ENCODE measurements around the gene EIF3F. TPM values are rescaled to one million over a fixed set of nuclear protein-coding genes. Genes with fewer than 3 reads are reported as not detected.

The EIF3F gene
- total RNA-seq, 1 donor: 286 TPM

DNA sequence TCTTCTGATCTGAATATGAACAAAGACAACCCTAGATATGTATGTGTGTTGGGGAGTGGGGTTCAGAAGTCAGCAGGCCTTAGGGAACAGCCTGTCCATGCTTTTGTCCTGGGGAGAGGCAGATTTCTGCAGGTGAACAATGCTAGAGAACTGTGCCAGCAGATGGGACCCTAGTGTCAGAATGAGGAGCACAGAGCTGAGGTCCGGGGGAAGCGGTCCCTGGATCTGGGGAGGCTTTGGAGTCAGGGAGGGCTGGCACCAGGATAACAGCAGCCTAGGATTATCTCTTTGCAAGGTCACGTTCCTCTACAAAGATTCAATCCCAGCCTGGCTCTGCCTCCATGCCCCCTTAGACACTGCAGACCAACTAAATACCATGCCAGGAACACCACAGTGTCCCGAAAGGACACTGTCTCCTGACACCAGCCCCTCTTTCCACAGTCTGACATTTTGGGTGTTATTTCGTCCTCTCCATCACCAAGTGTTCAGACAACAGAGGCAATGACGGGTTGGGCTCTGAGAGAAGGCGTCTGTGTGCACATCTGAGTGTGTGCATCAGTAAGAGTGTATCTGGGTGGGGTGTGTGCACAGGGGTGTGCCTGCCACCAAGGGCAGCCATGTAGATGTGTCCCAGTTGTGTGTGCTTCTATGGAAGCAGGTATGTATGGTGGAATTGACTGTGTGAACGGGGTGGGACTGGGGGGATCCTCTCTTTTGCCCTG, 43.5 kb downstream of the EIF3F start:
- H3K4me3 ChIP-seq (ENCODE audit: insufficient read depth, low read length): no peak overlapping the region
- H3K27me3 ChIP-seq (ENCODE audit: insufficient read depth, low read length): no peaks in the 10 kb centered on the region
- H3K79me2 ChIP-seq (ENCODE audit: insufficient read depth, low read length): peaks cover 6% of the 10 kb centered on the region
- H3K9me3 ChIP-seq (ENCODE audit: low read depth, low read length): no peaks in the 10 kb centered on the region
- H2AFZ ChIP-seq (ENCODE audit: low read length): no peak overlapping the region
- H3K4me1 ChIP-seq (ENCODE audit: insufficient read depth, low read length): peaks cover 35% of the 10 kb centered on the region
- no peaks in the 10 kb centered on the region for H3K36me3 ChIP-seq (ENCODE audit: insufficient read depth, low read length)
- TF ChIP-seq, protein P1, sequence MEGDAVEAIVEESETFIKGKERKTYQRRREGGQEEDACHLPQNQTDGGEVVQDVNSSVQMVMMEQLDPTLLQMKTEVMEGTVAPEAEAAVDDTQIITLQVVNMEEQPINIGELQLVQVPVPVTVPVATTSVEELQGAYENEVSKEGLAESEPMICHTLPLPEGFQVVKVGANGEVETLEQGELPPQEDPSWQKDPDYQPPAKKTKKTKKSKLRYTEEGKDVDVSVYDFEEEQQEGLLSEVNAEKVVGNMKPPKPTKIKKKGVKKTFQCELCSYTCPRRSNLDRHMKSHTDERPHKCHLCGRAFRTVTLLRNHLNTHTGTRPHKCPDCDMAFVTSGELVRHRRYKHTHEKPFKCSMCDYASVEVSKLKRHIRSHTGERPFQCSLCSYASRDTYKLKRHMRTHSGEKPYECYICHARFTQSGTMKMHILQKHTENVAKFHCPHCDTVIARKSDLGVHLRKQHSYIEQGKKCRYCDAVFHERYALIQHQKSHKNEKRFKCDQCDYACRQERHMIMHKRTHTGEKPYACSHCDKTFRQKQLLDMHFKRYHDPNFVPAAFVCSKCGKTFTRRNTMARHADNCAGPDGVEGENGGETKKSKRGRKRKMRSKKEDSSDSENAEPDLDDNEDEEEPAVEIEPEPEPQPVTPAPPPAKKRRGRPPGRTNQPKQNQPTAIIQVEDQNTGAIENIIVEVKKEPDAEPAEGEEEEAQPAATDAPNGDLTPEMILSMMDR (IDR thresholded peaks at IDR 0.05; ENCODE audit: extremely low read depth, low read depth, low read length): no peak
- H3K27ac ChIP-seq (ENCODE audit: low read depth, low read length): no peak overlapping the region
- H4K20me1 ChIP-seq (ENCODE audit: insufficient read depth, low read length): peaks cover 13% of the 10 kb centered on the region
- no peak overlapping the region for H3K4me2 ChIP-seq (ENCODE audit: insufficient read depth, low read length)
- no peak for DNase-seq (ENCODE audit: insufficient read length, low spot score, missing footprints)

DNA sequence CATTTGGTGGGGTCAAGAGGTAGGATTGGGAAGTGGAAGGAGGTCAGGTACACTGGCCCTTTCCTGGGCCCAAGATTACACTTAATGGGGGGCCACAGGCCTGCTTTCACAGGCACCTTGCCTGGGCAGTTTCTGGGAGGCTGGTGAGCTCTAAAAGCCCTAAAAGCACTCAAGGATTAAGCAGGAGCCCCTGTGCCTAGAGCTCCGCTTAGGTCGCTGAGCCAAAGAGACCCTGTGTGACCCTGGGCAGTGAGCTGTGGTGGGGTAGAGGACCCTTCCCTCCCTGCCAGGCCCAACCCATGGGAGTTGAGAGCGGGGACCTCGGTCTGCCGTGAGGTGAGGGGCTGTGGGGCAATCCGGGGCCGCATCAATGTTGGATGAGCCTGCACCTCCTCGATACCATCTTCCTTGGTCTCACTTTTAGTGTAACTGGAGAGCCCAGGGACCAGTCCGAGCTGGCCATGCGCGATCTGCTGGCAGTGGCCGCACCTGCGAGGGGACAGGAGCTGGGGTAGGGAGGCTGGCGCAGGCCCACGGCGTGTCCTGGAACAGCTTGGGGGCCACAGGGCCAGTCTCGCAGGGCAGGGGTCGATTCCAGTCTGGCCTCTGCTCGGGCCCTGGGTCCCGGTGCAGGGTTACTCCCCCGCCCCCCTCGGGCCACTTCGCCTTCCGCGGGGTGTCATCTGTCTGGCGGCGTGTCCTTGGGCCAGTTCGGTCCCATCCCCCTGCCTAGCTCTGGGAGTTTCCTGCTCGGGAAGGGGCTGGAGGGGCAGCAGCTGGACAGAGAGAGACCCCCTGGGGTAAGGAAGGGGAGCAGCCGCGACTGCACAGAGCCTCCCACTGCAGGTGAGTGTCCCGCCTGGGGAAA, 44.3 kb downstream of the EIF3F start:
- Histone ChIP-seq H3K9me3 (ENCODE audit: low read depth, low read length) (no peaks in the 10 kb centered on the region), H3K36me3 (ENCODE audit: insufficient read depth, low read length) (no peaks in the 10 kb centered on the region), H2AFZ (ENCODE audit: low read length) (no peak overlapping the region), H4K20me1 (ENCODE audit: insufficient read depth, low read length) (peaks cover 14% of the 10 kb centered on the region), H3K4me3 (ENCODE audit: insufficient read depth, low read length) (no peak overlapping the region), H3K79me2 (ENCODE audit: insufficient read depth, low read length) (peaks cover 6% of the 10 kb centered on the region), H3K27ac (ENCODE audit: low read depth, low read length) (no peak overlapping the region), H3K4me1 (ENCODE audit: insufficient read depth, low read length) (peaks cover 28% of the 10 kb centered on the region), H3K4me2 (ENCODE audit: insufficient read depth, low read length) (no peak overlapping the region), H3K27me3 (ENCODE audit: insufficient read depth, low read length) (no peaks in the 10 kb centered on the region)
- TF ChIP-seq, protein P1 (IDR thresholded peaks at IDR 0.05; ENCODE audit: extremely low read depth, low read depth, low read length): no peak
- DNase-seq (ENCODE audit: insufficient read length, low spot score, missing footprints): no peak

DNA sequence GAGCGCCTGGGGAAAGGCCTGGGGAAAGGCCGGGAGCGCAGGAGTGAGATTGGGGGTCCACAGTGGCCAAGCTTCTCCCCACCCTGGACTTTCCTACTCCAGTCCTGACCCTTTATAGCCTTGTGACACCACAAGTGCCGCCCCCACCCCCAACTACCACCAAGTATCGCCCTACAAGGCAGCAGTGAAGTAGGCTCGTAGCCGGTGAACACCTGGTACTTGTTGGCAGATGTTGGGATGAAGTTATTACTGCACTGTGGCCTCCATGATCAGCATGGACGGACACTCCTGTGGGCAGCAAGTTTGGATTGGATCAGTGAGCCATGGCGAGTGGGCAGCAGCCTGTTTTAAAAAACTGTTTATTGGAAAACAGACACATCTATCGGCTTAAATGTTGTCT, 45.0 kb downstream of the EIF3F start:
- TF ChIP-seq, protein P1 (IDR thresholded peaks at IDR 0.05; ENCODE audit: extremely low read depth, low read depth, low read length): no peak
- Histone ChIP-seq H3K4me2 (ENCODE audit: insufficient read depth, low read length) (no peak overlapping the region), H2AFZ (ENCODE audit: low read length) (no peak overlapping the region), H3K4me1 (ENCODE audit: insufficient read depth, low read length) (peaks cover 22% of the 10 kb centered on the region), H3K9me3 (ENCODE audit: low read depth, low read length) (no peaks in the 10 kb centered on the region), H3K4me3 (ENCODE audit: insufficient read depth, low read length) (no peak overlapping the region), H3K36me3 (ENCODE audit: insufficient read depth, low read length) (no peaks in the 10 kb centered on the region), H4K20me1 (ENCODE audit: insufficient read depth, low read length) (peaks cover 18% of the 10 kb centered on the region), H3K79me2 (ENCODE audit: insufficient read depth, low read length) (peaks cover 6% of the 10 kb centered on the region), H3K27me3 (ENCODE audit: insufficient read depth, low read length) (no peaks in the 10 kb centered on the region), H3K27ac (ENCODE audit: low read depth, low read length) (no peak overlapping the region)
- no peak for DNase-seq (ENCODE audit: insufficient read length, low spot score, missing footprints)

Measured in osteoblast (primary cell).